ENCODE measurements around the gene FARP1.

DNA sequence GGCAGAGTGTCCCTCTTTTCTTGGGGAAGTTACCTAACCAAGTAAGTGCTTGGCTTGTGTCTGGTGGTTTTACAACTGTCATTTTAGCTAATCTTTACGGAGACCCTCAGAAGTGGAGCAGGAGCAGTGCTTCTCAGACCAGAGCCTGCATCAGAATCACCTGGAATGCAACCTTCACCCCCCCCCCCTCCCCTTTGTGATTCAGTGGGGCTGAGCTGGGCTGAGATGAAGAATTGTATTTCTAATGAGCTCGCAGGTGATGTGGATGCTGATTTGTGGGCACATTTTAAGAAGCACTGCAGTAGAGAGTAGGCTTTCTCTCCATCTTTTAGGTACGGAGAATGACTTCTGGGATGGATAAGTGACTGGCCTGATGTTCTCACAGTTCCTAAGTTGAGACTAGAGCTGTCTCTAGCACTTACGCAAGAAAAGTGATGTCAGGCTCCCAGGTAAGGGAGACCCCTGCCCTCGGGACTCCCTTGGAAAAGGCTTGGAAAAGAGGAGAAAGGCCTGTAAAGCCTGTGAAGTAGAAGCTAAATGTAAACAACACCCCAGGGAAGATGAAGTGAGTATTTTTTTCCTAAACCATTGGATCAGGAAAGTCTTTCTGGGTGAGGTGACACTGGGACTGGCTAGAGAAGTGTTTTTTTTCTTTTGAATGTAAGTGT, 57.5 kb downstream of the FARP1 start:
- TF ChIP-seq GATA2 (IDR thresholded peaks at IDR 0.05; ENCODE audit: low read depth, low read length) (no peak), GATA3 (IDR thresholded peaks at IDR 0.05; ENCODE audit: low read depth, low read length) (no peak)

Data from SH-SY5Y (cell line).